GM12878 (cell line): ENCODE measurements around the gene SMG9. TPM values are rescaled to one million over a fixed set of nuclear protein-coding genes. Genes with fewer than 3 reads are reported as not detected.

Source experiments
- BHLHE40 ChIP-seq, 2 experiments: fragments of 450-650 bp in 1 of 2; IDR thresholded peaks; 2 replicates each; pipeline ENCODE4 v1.6.1; 2011 to 2017; ENCODE audit warnings: low read depth in 2 of 2, borderline replicate concordance in 1 of 2, improper control_type of control experiment in 1 of 2, low read length in 1 of 2, mild to moderate bottlenecking in 1 of 2
- CREM ChIP-seq: IDR thresholded peaks from 2 replicates; pipeline ENCODE4 v1.6.1; 2014; ENCODE audit warnings: antibody characterized with exemption, low read depth
- E2F8 ChIP-seq: fragments of 450-650 bp; IDR thresholded peaks from 2 replicates; pipeline ENCODE4 v1.6.1; 2018; ENCODE audit warnings: mild to moderate bottlenecking, low read depth, moderate library complexity; ENCODE audit not compliant: partially characterized antibody
- FOS ChIP-seq: IDR thresholded peaks from 3 replicates; pipeline ENCODE4 v1.6.1; 2011; ENCODE audit warnings: borderline replicate concordance; ENCODE audit not compliant: insufficient read length; ENCODE audit errors: extremely low read depth
- GATAD2B ChIP-seq: fragments of 450-650 bp; conservative IDR thresholded peaks from 2 replicates; pipeline ENCODE4 v1.6.1; 2017; ENCODE audit warnings: low read depth, mild to moderate bottlenecking, moderate library complexity
- IKZF1 ChIP-seq: fragments of 450-650 bp; conservative IDR thresholded peaks from 2 replicates; pipeline ENCODE4 v1.6.1; 2017; ENCODE audit warnings: antibody characterized with exemption, mild to moderate bottlenecking
- JUND ChIP-seq: IDR thresholded peaks from 2 replicates; pipeline ENCODE4 v1.6.1; 2012; ENCODE audit warnings: low read depth, mild to moderate bottlenecking, low read length, improper control_type of control experiment, moderate library complexity
- MTA2 ChIP-seq: fragments of 450-650 bp; IDR thresholded peaks from 2 replicates; pipeline ENCODE4 v1.6.1; 2016; ENCODE audit warnings: low read depth, mild to moderate bottlenecking, moderate library complexity
- MXI1 ChIP-seq: fragments of 150-350 bp; IDR thresholded peaks from 2 replicates; pipeline ENCODE4 v1.6.1; 2011; ENCODE audit warnings: low read depth, mild to moderate bottlenecking, inconsistent platforms, low read length, improper control_type of control experiment
- NBN ChIP-seq: fragments of 450-650 bp; IDR thresholded peaks from 2 replicates; pipeline ENCODE4 v1.6.1; 2016
- PAX5 ChIP-seq: IDR thresholded peaks from 2 replicates; pipeline ENCODE4 v1.6.1; 2011; ENCODE audit warnings: low read depth, low read length, borderline replicate concordance
- POU2F2 ChIP-seq: IDR thresholded peaks from 3 replicates; pipeline ENCODE4 v1.6.1; 2011; ENCODE audit warnings: low read depth, mild to moderate bottlenecking, low read length, borderline replicate concordance
- REST ChIP-seq: IDR thresholded peaks from 2 replicates; pipeline ENCODE4 v1.6.1; 2012; ENCODE audit warnings: mild to moderate bottlenecking, low read depth, low read length
- RFX5 ChIP-seq: IDR thresholded peaks from 2 replicates; pipeline ENCODE4 v1.6.1; 2011; ENCODE audit warnings: low read depth, low read length, improper control_type of control experiment
- SIN3A ChIP-seq: IDR thresholded peaks from 2 replicates; pipeline ENCODE4 v1.6.1; 2012; ENCODE audit warnings: low read depth, low read length, improper control_type of control experiment
- SMARCA5 ChIP-seq: fragments of 450-650 bp; IDR thresholded peaks from 2 replicates; pipeline ENCODE4 v1.6.1; 2017; ENCODE audit warnings: mild to moderate bottlenecking
- SMC3 ChIP-seq: IDR thresholded peaks from 2 replicates; pipeline ENCODE4 v1.6.1; 2011; ENCODE audit warnings: low read length, improper control_type of control experiment, borderline replicate concordance
- SP1 ChIP-seq: IDR thresholded peaks from one replicate; pipeline ENCODE4 v1.6.1; 2011; ENCODE audit warnings: low read depth, low read length
- SPI1 ChIP-seq: IDR thresholded peaks from 2 replicates; pipeline ENCODE4 v1.6.1; 2011; ENCODE audit warnings: low read depth, mild to moderate bottlenecking, low read length, moderate library complexity, borderline replicate concordance; ENCODE audit not compliant: insufficient read depth
- SREBF1 ChIP-seq: IDR thresholded peaks from 2 replicates; pipeline ENCODE4 v1.6.1; 2012; ENCODE audit warnings: mild to moderate bottlenecking, low read length
- SUZ12 ChIP-seq: fragments of 200-600 bp; sonication (generic); IDR thresholded peaks from one replicate; pipeline ENCODE4 v1.6.1; 2018; ENCODE audit warnings: antibody characterized with exemption, mild to moderate bottlenecking; ENCODE audit not compliant: unreplicated experiment
- ZSCAN29 ChIP-seq: fragments of 450-650 bp; IDR thresholded peaks from 2 replicates; pipeline ENCODE4 v1.6.1; 2017; ENCODE audit warnings: mild to moderate bottlenecking, moderate library complexity
- polyA plus RNA-seq, 11 experiments: library from polyadenylated mRNA; depleted of rRNA in 4 of 11; unstranded in 6 of 11; stranded (reverse) in 5 of 11; fragments of >200 nt; fragmentation: Nextera tagmentation in 4 of 11; fragmentation: Illumina TruSeq in 1 of 11; extraction: Ambion mirVana in 4 of 11; extraction: Trizol in 1 of 11; gene quantifications; 1 replicate in 1 of 11; 2 replicates in 10 of 11; pipeline versions ENCODE4 v1.2.1 to v1.2.3, GENCODE V29; 2011 to 2016; ENCODE audit warnings: inconsistent platforms in 2 of 11, missing spikeins in 2 of 11, low read depth in 1 of 11
- total RNA-seq, 4 experiments: library from RNA; depleted of rRNA in 3 of 4; stranded (reverse); fragments of >200 nt in 3 of 4; fragmentation: Illumina TruSeq in 1 of 4; extraction: Trizol in 1 of 4; gene quantifications; 2 replicates each; pipeline versions ENCODE4 v1.2.1 to v1.2.3, GENCODE V29; 2013 to 2021
- TF ChIP-seq, protein P1 (sequence below): fragments of 450-650 bp; IDR thresholded peaks from 2 replicates; pipeline ENCODE4 v1.6.1; 2017; ENCODE audit warnings: mild to moderate bottlenecking, low read depth, inconsistent platforms; ENCODE audit not compliant: poor library complexity, severe bottlenecking

SMG9 gene
- total and polyA plus RNA-seq, 10 of the 15 experiments (the other 5 are each of a cell fraction or from before 2014, with no cell fraction given): 0.69 to 52.2 (median 28.1) TPM

- TF ChIP-seq SPI1 (0 out of 2 replicates have a peak, but pooled peaks have one; percentile 49), SMC3 (no peak), SUZ12 (no peak), NBN (no peak), BHLHE40 (IDR thresholded peaks at IDR 0.05; ENCODE audit: borderline replicate concordance in 1 of 2, low read depth in 2 of 2, low read length in 1 of 2) (no peak), FOS (no peak), E2F8 (no peak), ZSCAN29 (no peak), JUND (no peak), REST (peak; percentile 97), SMARCA5 (no peak), SP1 (no peak), MTA2 (no peak), PAX5 (no peak), SREBF1 (peak; percentile 61; the same call in 1 of the 2 replicates), GATAD2B (no peak), RFX5 (no peak), CREM (no peak), POU2F2 (no peak), IKZF1 (no peak), MXI1 (no peak), SIN3A (peak; percentile 85)
- TF ChIP-seq, protein P1, sequence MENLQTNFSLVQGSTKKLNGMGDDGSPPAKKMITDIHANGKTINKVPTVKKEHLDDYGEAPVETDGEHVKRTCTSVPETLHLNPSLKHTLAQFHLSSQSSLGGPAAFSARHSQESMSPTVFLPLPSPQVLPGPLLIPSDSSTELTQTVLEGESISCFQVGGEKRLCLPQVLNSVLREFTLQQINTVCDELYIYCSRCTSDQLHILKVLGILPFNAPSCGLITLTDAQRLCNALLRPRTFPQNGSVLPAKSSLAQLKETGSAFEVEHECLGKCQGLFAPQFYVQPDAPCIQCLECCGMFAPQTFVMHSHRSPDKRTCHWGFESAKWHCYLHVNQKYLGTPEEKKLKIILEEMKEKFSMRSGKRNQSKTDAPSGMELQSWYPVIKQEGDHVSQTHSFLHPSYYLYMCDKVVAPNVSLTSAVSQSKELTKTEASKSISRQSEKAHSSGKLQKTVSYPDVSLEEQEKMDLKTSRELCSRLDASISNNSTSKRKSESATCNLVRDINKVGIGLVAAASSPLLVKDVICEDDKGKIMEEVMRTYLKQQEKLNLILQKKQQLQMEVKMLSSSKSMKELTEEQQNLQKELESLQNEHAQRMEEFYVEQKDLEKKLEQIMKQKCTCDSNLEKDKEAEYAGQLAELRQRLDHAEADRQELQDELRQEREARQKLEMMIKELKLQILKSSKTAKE: no peak
- TF ChIP-seq, all 136 proteins: peak for 5
These were observed 34.3 kb upstream of the SMG9 start (continued) for GRCh38 chr19:43789029-43789428.
